Spleen (tissue), 7 donors: ENCODE results near the gene HLA-DMB.

ENCODE experiments used
- POLR2AphosphoS5 ChIP-seq, 3 donors: sonication (generic); formaldehyde crosslinking; IDR thresholded peaks; one replicate each; pipeline ENCODE4 v1.5.1; 2017; ENCODE audit warnings: antibody characterized with exemption in 3 of 3
- TF ChIP-seq, protein P1 (sequence below), 11 experiments: fragments of 200-600 bp in 7 of 11; fragments of 450-650 bp in 4 of 11; sonication (generic) in 4 of 11; IDR thresholded peaks in 8 of 11; conservative IDR thresholded peaks in 3 of 11; 1 replicate in 7 of 11; 2 replicates in 4 of 11; pipeline versions ENCODE4 v1.4.0 to v1.8.0; 2016 to 2021; ENCODE audit warnings: antibody characterized with exemption in 11 of 11, inconsistent platforms in 4 of 11, mild to moderate bottlenecking in 1 of 11
- donor health status: DM: no; HTN: no; CAD: no; lungs with moderate emphysema.
- donor health status: DM: no; HTN: no; CAD: no.
- donor health status: DM: no; HTN: no; CAD: no.

DNA sequence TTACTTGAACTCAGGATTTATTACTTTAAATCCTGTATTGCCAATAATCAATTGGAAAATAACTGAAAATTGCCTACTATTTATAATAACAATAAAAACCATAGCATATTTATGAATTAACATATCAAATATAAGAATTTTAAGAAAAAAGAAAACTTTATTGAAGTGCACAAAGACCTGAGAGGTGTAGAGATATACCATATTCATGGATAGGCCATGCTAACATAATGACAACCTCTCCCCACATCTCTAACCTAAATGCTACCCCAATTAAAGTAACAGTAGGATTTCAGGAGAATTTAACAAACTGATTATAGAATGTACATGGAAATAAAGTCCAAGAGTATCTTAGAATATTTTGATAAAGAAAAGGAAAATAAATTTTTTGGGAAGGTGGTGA, 5.1 kb upstream of the HLA-DMB start:
- no peak for TF ChIP-seq POLR2AphosphoS5 (IDR thresholded peaks at IDR 0.05)
- TF ChIP-seq, protein P1, sequence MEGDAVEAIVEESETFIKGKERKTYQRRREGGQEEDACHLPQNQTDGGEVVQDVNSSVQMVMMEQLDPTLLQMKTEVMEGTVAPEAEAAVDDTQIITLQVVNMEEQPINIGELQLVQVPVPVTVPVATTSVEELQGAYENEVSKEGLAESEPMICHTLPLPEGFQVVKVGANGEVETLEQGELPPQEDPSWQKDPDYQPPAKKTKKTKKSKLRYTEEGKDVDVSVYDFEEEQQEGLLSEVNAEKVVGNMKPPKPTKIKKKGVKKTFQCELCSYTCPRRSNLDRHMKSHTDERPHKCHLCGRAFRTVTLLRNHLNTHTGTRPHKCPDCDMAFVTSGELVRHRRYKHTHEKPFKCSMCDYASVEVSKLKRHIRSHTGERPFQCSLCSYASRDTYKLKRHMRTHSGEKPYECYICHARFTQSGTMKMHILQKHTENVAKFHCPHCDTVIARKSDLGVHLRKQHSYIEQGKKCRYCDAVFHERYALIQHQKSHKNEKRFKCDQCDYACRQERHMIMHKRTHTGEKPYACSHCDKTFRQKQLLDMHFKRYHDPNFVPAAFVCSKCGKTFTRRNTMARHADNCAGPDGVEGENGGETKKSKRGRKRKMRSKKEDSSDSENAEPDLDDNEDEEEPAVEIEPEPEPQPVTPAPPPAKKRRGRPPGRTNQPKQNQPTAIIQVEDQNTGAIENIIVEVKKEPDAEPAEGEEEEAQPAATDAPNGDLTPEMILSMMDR (IDR thresholded peaks at IDR 0.05 in 8 of 11, conservative IDR thresholded peaks at IDR 0.05 in 3 of 11) = no peak
